ENCODE data around the gene UGCG. TPM values are rescaled to one million over a fixed set of nuclear protein-coding genes. Genes with fewer than 3 reads are reported as not detected.

Gene UGCG
- total and polyA plus RNA-seq, 12 donors = 11.1 to 42.6 (median 13.6) TPM

DNA sequence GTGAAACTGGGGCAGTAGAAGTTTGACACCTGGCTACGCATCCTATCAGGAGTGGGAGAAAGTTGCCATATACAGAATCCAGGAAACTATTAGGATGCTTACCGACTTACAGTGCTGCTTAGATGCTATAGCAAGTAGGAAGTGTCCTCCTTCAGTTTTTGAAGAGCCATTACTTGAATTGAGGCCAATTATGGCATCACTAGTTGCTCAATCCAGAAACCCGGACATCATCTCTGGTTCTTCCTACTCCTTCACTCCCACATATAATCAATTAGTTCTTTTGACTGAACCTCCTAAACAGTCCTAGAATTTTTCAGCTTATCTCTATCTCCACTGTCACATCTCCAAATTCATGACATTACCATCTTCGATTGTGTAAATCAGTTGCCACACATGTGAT is 41.8 kb upstream of the UGCG start:
- DNase-seq (no peak), ATAC-seq (no peak)
- Histone ChIP-seq H3K36me3 (no peaks in the 10 kb centered on the region), H3K27ac (no peak overlapping the region), H3K4me3 (no peak overlapping the region), H3K4me1 (peaks cover 0 to 21% (median 0%) of the 10 kb centered on the region in 9 donors), H3K9me3 (peaks cover 0 to 2% (median 0%) of the 10 kb centered on the region in 11 donors), H3K27me3 (no peaks in the 10 kb centered on the region)
- intact Hi-C loops (cut with DNase I) = no loop called here
- TF ChIP-seq, protein P1, sequence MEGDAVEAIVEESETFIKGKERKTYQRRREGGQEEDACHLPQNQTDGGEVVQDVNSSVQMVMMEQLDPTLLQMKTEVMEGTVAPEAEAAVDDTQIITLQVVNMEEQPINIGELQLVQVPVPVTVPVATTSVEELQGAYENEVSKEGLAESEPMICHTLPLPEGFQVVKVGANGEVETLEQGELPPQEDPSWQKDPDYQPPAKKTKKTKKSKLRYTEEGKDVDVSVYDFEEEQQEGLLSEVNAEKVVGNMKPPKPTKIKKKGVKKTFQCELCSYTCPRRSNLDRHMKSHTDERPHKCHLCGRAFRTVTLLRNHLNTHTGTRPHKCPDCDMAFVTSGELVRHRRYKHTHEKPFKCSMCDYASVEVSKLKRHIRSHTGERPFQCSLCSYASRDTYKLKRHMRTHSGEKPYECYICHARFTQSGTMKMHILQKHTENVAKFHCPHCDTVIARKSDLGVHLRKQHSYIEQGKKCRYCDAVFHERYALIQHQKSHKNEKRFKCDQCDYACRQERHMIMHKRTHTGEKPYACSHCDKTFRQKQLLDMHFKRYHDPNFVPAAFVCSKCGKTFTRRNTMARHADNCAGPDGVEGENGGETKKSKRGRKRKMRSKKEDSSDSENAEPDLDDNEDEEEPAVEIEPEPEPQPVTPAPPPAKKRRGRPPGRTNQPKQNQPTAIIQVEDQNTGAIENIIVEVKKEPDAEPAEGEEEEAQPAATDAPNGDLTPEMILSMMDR (IDR thresholded peaks at IDR 0.05) = no peak
- 67 to 83% methylated on average over 4 of the region's 4 CpGs for WGBS, 2 donors

DNA sequence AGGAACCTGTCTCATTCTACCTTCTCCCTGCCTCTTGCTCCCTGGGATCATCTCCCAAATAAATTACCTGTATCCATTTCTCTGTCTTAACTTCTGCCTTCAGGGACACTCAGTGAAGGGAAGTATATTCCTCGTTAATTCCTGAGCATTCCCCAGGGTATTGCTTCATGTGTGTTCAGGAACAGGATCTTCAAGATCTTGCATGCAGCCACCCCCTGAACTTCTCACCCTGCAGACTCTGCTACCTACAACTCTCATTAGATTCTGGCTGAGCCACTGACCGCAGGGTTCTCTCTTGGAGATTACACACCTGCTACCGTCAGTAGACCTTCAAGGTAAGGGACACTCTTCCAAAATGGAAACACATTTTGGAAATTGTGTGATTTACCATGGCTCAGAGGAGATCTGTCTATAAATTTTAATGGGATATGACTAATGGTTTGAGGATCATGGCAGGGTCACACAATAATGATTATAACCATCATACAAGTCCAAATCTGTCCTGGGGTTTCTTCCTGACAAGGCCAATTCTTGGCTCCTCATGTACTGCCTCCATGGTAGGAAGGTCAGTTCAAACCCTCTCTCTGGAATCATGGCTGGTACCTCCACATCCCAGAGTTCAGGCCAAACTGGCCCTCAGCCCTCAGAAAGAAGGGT is 38.9 kb upstream of the UGCG start:
- intact Hi-C loops (cut with DNase I) = no loop called here

DNA sequence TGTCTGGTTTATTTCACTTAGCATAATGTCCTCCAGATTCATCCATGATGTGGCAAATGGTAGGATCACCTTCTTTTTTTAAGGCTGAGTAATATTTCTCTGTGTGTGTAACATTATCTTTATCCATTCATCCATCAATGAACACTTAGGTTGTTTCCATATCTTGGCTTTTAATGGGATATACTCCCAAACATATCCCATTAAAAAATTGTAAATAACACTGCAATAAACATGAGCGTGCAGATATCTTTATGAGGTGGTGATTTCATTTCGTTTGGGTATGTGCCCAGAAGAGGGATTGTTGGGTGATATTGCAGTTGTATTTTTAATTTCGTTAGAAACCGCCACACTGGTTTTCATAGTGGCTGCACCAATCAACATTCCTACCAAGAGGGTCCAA is 36.2 kb upstream of the UGCG start:
- peaks cover 0 to 20% (median 0%) of the 10 kb centered on the region in 11 donors for H3K9me3 ChIP-seq
- TF ChIP-seq, protein P1 (IDR thresholded peaks at IDR 0.05) = no peak
- 89 to 93% methylated on average over 4 of the region's 4 CpGs for WGBS, 2 donors
- H3K36me3 ChIP-seq = no peaks in the 10 kb centered on the region
- H3K27me3 ChIP-seq = no peaks in the 10 kb centered on the region
- no peak overlapping the region for H3K27ac ChIP-seq
- no peak for ATAC-seq
- no peaks in the 10 kb centered on the region for H3K4me1 ChIP-seq
- no peak overlapping the region for H3K4me3 ChIP-seq
- intact Hi-C loops (cut with DNase I) = no loop called here
- DNase-seq = no peak

More for the DNA sequence above, 38.9 kb upstream of the UGCG start:
- H3K9me3 ChIP-seq = peaks cover 0 to 17% (median 0%) of the 10 kb centered on the region in 11 donors
- no peak overlapping the region for H3K27ac ChIP-seq
- no peak overlapping the region for H3K4me3 ChIP-seq
- DNase-seq (no peak), ATAC-seq (no peak)
- H3K27me3 ChIP-seq = no peaks in the 10 kb centered on the region
- TF ChIP-seq, protein P1 (IDR thresholded peaks at IDR 0.05) = no peak
- H3K4me1 ChIP-seq = peaks cover 0 to 7% (median 0%) of the 10 kb centered on the region in 9 donors
- 80 to 81% methylated on average over 3 of the region's 3 CpGs for WGBS, 2 donors
- no peaks in the 10 kb centered on the region for H3K36me3 ChIP-seq

DNA sequence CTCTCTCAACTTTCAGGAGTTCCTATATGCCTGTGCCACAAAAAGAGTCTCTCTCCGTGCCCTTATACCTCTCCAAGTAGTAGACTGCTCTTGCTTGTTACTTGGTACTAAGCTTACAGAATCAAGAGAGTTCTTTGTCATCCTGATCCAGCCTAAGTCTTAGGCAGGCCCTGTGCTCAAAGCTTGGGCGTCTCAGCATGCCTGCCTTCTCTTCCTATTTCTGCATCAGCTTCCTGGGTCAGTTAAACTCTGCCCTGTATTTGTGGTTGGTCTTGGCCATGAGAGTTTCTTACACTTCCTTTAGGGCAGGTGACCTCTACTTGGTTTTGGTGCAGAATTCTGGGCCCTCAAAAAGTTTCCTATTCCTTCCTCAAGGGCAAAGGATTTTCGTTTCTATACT is 33.0 kb upstream of the UGCG start:
- DNase-seq (no peak), ATAC-seq (no peak)
- Histone ChIP-seq H3K36me3 (no peaks in the 10 kb centered on the region), H3K4me3 (no peak overlapping the region), H3K9me3 (peaks cover 0 to 20% (median 0%) of the 10 kb centered on the region in 11 donors), H3K27me3 (no peaks in the 10 kb centered on the region), H3K4me1 (peaks cover 0 to 4% (median 0%) of the 10 kb centered on the region in 9 donors), H3K27ac (no peak overlapping the region)
- TF ChIP-seq, protein P1 (IDR thresholded peaks at IDR 0.05) = no peak
- intact Hi-C loops (cut with DNase I) = no loop called here
- 91 to 92% methylated on average over 3 of the region's 3 CpGs for WGBS, 2 donors

Measured in heart right ventricle (tissue), 16 donors.